Measurements from ENCODE around the gene RUNDC1.

RUNDC1 gene

DNA sequence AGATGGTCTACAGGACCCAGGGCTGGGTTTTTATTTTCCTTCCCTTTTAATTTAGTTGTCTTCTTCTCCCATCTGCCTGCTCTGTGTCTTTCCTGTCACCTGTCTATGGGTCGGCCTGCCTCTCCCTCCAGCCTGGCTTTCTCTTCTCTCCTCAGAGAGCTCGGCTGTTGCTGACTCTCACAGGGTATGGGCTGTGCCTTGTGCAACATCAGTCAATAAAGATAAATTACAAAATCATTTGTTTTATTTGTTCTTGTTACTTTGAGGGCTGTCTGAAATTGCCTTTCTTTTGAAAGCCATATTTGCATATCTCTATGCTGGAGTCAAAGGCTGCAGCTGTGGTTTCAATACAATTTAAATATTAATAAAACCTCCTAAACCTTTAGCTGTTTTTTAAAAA, 60.3 kb downstream of the RUNDC1 start:
- no peak overlapping the region for H3K27ac ChIP-seq
- TF ChIP-seq, protein P1, sequence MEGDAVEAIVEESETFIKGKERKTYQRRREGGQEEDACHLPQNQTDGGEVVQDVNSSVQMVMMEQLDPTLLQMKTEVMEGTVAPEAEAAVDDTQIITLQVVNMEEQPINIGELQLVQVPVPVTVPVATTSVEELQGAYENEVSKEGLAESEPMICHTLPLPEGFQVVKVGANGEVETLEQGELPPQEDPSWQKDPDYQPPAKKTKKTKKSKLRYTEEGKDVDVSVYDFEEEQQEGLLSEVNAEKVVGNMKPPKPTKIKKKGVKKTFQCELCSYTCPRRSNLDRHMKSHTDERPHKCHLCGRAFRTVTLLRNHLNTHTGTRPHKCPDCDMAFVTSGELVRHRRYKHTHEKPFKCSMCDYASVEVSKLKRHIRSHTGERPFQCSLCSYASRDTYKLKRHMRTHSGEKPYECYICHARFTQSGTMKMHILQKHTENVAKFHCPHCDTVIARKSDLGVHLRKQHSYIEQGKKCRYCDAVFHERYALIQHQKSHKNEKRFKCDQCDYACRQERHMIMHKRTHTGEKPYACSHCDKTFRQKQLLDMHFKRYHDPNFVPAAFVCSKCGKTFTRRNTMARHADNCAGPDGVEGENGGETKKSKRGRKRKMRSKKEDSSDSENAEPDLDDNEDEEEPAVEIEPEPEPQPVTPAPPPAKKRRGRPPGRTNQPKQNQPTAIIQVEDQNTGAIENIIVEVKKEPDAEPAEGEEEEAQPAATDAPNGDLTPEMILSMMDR (IDR thresholded peaks at IDR 0.05): no peak

GRCh38 chr17:43042025-43042628, 61.8 kb downstream of the RUNDC1 start:
- H3K27ac ChIP-seq: no peak overlapping the region
- TF ChIP-seq, protein P1 (IDR thresholded peaks at IDR 0.05): no peak
- TF ChIP-seq ZFX (IDR thresholded peaks at IDR 0.05; ENCODE audit: borderline replicate concordance): no peak

All from 22Rv1 (cell line).